ENCODE measurements around the gene EPB41L2. TPM values are rescaled to one million over a fixed set of nuclear protein-coding genes. Genes with fewer than 3 reads are reported as not detected.

Gene EPB41L2
- total RNA-seq, 1 donor from 2014 or later, result 3.2 TPM

DNA sequence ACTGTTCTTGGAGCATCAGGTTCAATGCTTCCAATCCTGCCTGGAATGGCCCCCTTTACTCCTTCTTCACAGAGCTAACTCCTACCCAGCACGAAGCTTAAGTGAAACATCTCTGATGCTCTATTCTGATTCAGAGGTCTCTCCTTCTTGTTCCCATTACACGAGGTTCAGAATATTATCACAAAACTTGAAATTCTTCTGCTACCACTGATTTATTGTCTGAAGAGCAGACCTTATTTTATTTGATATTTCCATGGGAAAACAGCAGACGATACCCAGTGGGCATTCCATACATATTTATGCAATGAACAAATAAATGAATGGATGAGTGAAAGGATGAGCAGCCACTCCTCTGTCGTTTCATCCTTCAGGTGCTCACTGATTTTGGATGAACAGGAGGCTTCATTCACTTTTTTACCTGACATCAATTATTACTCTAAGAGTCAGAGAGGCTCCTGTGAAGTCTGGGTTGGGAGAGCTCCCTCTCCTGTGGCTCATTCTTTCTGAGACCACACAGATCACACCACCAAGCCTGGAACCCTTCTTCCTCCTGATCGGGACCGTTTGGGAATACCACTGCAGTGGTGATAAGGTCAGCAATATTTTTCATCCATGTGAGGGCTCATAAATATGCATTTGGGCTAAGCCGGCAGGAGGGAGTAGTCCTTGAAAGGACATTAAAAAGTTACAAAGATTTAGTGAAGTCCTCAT is 210.0 kb downstream of the EPB41L2 start:
- TF ChIP-seq, protein P1, sequence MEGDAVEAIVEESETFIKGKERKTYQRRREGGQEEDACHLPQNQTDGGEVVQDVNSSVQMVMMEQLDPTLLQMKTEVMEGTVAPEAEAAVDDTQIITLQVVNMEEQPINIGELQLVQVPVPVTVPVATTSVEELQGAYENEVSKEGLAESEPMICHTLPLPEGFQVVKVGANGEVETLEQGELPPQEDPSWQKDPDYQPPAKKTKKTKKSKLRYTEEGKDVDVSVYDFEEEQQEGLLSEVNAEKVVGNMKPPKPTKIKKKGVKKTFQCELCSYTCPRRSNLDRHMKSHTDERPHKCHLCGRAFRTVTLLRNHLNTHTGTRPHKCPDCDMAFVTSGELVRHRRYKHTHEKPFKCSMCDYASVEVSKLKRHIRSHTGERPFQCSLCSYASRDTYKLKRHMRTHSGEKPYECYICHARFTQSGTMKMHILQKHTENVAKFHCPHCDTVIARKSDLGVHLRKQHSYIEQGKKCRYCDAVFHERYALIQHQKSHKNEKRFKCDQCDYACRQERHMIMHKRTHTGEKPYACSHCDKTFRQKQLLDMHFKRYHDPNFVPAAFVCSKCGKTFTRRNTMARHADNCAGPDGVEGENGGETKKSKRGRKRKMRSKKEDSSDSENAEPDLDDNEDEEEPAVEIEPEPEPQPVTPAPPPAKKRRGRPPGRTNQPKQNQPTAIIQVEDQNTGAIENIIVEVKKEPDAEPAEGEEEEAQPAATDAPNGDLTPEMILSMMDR (IDR thresholded peaks at IDR 0.05; ENCODE audit: insufficient read depth, low read length, severe bottlenecking), result no peak
- Histone ChIP-seq H3K4me3 (ENCODE audit: low read depth, low read length) (no peak overlapping the region), H3K36me3 (ENCODE audit: control insufficient read depth, insufficient read depth, low read length) (no peaks in the 10 kb centered on the region), H3K27me3 (ENCODE audit: control insufficient read depth, insufficient read depth, low read length) (no peaks in the 10 kb centered on the region)
- DNase-seq (ENCODE audit: low read depth) (no peak), FAIRE-seq (no peak)

DNA sequence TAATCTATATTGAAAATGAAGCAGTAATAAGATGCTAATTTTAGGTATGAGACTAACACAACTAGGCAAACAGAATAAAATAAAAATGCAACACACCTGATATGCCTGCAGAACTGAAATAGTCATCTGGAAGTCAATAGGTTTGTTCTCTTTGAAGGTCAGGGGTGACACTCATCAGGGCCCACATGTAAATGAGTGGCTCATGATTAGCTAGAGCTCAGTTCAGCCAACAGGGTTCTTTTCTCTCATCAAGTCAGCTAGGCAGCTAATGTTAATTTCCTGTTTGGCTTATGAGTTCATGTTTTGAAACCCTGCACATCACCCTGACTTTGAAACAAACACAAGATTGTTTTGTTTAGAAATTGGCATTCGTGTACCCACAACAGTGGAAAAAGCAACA is 212.0 kb downstream of the EPB41L2 start:
- TF ChIP-seq, protein P1 (IDR thresholded peaks at IDR 0.05; ENCODE audit: insufficient read depth, low read length, severe bottlenecking), result no peak
- H3K27me3 ChIP-seq (ENCODE audit: control insufficient read depth, insufficient read depth, low read length), result no peaks in the 10 kb centered on the region
- DNase-seq (ENCODE audit: low read depth) (no peak), FAIRE-seq (no peak)
- H3K4me3 ChIP-seq (ENCODE audit: low read depth, low read length), result no peak overlapping the region
- no peaks in the 10 kb centered on the region for H3K36me3 ChIP-seq (ENCODE audit: control insufficient read depth, insufficient read depth, low read length)

DNA sequence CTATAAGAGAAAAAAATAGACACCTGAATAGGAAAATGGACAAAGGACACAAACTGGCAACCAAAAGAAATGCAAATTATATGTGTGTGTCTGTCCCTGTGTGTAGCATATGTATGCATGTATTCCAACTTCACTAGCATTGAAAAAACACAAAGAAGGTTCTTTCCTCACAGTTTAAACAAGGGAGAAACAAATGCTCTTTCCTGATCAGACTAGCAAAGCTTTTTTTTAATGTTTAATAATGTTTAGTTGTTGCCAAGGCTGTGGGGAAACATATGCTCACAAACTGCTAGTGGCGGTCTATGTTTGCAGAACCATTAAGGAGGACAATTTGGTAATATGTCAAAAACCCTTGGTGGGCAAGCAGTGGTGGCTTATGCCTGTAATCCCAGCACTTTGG is 213.5 kb downstream of the EPB41L2 start:
- FAIRE-seq (no peak), DNase-seq (ENCODE audit: low read depth) (no peak)
- no peaks in the 10 kb centered on the region for H3K36me3 ChIP-seq (ENCODE audit: control insufficient read depth, insufficient read depth, low read length)
- H3K4me3 ChIP-seq (ENCODE audit: low read depth, low read length), result no peak overlapping the region
- H3K27me3 ChIP-seq (ENCODE audit: control insufficient read depth, insufficient read depth, low read length), result no peaks in the 10 kb centered on the region
- TF ChIP-seq, protein P1 (IDR thresholded peaks at IDR 0.05; ENCODE audit: insufficient read depth, low read length, severe bottlenecking), result no peak

DNA sequence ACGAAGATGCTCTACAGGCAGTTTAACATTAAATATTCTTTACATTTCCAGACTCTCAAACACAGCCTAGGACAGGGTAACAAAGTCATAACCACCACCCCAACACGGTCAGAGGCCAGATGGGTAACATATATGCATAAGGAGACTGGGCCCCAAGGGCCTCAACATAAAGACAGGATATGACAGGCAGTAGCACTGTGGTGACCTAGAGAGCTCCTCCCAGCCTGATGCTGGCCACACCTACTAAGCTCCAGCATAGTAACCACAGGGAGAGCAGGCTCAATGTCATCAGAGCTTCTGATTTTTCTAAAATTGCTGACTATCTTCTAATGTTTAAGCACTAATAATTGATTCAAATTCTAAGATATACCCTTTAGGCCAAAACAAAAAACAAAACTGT is 214.1 kb downstream of the EPB41L2 start:
- Histone ChIP-seq H3K27me3 (ENCODE audit: control insufficient read depth, insufficient read depth, low read length) (no peaks in the 10 kb centered on the region), H3K4me3 (ENCODE audit: low read depth, low read length) (no peak overlapping the region), H3K36me3 (ENCODE audit: control insufficient read depth, insufficient read depth, low read length) (no peaks in the 10 kb centered on the region)
- DNase-seq (ENCODE audit: low read depth) (peak; percentile 15), FAIRE-seq (no peak)
- TF ChIP-seq, protein P1 (IDR thresholded peaks at IDR 0.05; ENCODE audit: insufficient read depth, low read length, severe bottlenecking), result no peak

DNA sequence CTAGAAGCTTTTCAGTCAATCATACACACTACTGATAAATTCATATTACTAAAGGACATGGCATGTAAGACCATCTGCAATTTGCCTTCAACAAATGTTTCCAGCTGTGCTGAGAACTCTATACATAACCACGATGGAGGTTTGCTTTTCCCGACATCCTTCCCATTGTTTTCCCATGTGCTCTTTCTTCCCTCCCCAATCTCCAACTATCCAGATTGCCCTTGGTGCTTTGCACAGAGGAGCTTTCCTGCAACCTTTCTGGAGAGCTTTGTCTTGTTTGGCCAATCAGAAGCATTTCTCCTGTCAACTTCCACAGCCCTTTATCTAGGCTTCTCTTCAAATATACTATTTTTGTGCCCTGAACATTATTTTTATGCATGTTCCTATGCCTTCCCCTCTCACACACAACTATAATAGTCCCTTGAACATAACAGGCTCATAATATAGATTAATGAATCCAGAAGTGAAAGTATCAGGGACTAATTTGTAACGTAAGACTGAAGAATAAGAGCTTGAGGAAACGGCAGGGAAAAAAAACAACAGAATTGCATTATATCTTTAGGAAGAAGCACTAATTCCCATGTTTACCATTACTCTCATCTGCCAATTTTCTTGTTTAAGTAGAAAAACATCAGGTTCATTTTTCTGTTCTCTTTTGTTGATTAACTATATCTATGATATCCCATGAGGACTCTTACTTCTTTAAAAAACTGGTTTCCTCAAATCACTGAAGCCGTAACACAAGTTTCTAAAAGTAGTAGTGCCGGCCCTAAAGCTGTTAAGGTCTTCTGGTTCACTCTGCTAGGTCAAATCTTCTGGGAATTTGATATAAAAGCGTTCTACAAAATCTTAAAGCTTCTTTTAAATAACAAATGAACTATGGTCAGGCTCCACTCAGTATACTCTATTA is 215.8 kb downstream of the EPB41L2 start:
- Histone ChIP-seq H3K4me3 (ENCODE audit: low read depth, low read length) (no peak overlapping the region), H3K27me3 (ENCODE audit: control insufficient read depth, insufficient read depth, low read length) (no peaks in the 10 kb centered on the region), H3K36me3 (ENCODE audit: control insufficient read depth, insufficient read depth, low read length) (no peaks in the 10 kb centered on the region)
- FAIRE-seq (no peak), DNase-seq (ENCODE audit: low read depth) (no peak)
- TF ChIP-seq, protein P1 (IDR thresholded peaks at IDR 0.05; ENCODE audit: insufficient read depth, low read length, severe bottlenecking), result no peak

Measured in bronchial epithelial cell (primary cell).